Endothelial cell (in vitro differentiated cells): ENCODE results near the gene SF3A1. TPM values are rescaled to one million over a fixed set of nuclear protein-coding genes. Genes with fewer than 3 reads are reported as not detected.

ENCODE experiments used
- DNase-seq: peaks from one replicate; pipeline ENCODE4 v3.0.0; 2021; ENCODE audit warnings: low spot score
- H3K27ac Mint-ChIP-seq: one replicate; pipeline ENCODE4 v1.8.0; 2021; ENCODE audit warnings: mixed read lengths, inconsistent platforms; ENCODE audit not compliant: unreplicated experiment
- H3K27me3 Mint-ChIP-seq: one replicate; pipeline ENCODE4 v1.8.0; 2021; ENCODE audit warnings: mild to moderate bottlenecking, moderate library complexity, mixed read lengths, inconsistent platforms; ENCODE audit not compliant: unreplicated experiment
- H3K36me3 Mint-ChIP-seq: one replicate; pipeline ENCODE4 v1.8.0; 2021; ENCODE audit warnings: mild to moderate bottlenecking, low read depth, mixed read lengths, inconsistent platforms; ENCODE audit not compliant: unreplicated experiment
- H3K4me1 Mint-ChIP-seq: one replicate; pipeline ENCODE4 v1.8.0; 2021; ENCODE audit warnings: mild to moderate bottlenecking, mixed read lengths, inconsistent platforms; ENCODE audit not compliant: unreplicated experiment
- H3K4me3 Mint-ChIP-seq: one replicate; pipeline ENCODE4 v1.8.0; 2021; ENCODE audit warnings: mild to moderate bottlenecking, mixed read lengths, inconsistent platforms; ENCODE audit not compliant: unreplicated experiment
- H3K9me3 Mint-ChIP-seq: one replicate; pipeline ENCODE4 v1.8.0; 2021; ENCODE audit warnings: mixed read lengths, inconsistent platforms; ENCODE audit not compliant: unreplicated experiment
- CTCF ChIP-seq: fragments of 200-600 bp; sonication (generic); IDR thresholded peaks from one replicate; pipeline ENCODE4 v1.5.0; 2021; ENCODE audit warnings: antibody characterized with exemption; ENCODE audit not compliant: unreplicated experiment
- total RNA-seq: library from RNA; stranded (reverse); fragmentation: NEBNext Ultra II Directional; extraction: Animal tissue kit (Norgen Biotek cat#: 25700); gene quantifications from one replicate; pipeline ENCODE4 v1.2.1, GENCODE V29; 2021; ENCODE audit not compliant: unreplicated experiment

SF3A1 gene
- total RNA-seq, 1 donor from 2014 or later: 139 TPM

GRCh38 chr22:30297991-30298701 is 58.5 kb downstream of the SF3A1 start:
- H3K9me3 Mint-ChIP-seq: no peaks in the 10 kb centered on the region
- H3K36me3 Mint-ChIP-seq: peaks cover 19% of the 10 kb centered on the region
- H3K4me3 Mint-ChIP-seq: no peak overlapping the region
- H3K4me1 Mint-ChIP-seq: peaks cover 18% of the 10 kb centered on the region
- H3K27me3 Mint-ChIP-seq: peaks cover 7% of the 10 kb centered on the region
- peak overlapping the region; percentile 24 for H3K27ac Mint-ChIP-seq
- DNase-seq: no peak
- no peak for TF ChIP-seq CTCF

- no peaks in the 10 kb centered on the region for H3K9me3 Mint-ChIP-seq
- no peak overlapping the region for H3K4me3 Mint-ChIP-seq
- H3K27me3 Mint-ChIP-seq: peaks cover 7% of the 10 kb centered on the region
- H3K4me1 Mint-ChIP-seq: peaks cover 14% of the 10 kb centered on the region
- DNase-seq: no peak
- H3K27ac Mint-ChIP-seq: no peak overlapping the region
- no peak for TF ChIP-seq CTCF
- H3K36me3 Mint-ChIP-seq: peaks cover 16% of the 10 kb centered on the region
These were observed 59.3 kb downstream of the SF3A1 start for GRCh38 chr22:30297276-30297990.

- Mint-ChIP-seq H3K9me3 (no peaks in the 10 kb centered on the region), H3K27ac (no peak overlapping the region)
These were observed 59.9 kb downstream of the SF3A1 start for GRCh38 chr22:30296833-30297232.

GRCh38 chr22:30296324-30296723 is 60.4 kb downstream of the SF3A1 start:
- no peak for DNase-seq
- H3K9me3 Mint-ChIP-seq: no peaks in the 10 kb centered on the region
- no peak for TF ChIP-seq CTCF
- H3K27me3 Mint-ChIP-seq: peaks cover 7% of the 10 kb centered on the region
- H3K27ac Mint-ChIP-seq: no peak overlapping the region
- H3K4me3 Mint-ChIP-seq: no peak overlapping the region
- peaks cover 16% of the 10 kb centered on the region for H3K36me3 Mint-ChIP-seq
- H3K4me1 Mint-ChIP-seq: peaks cover 7% of the 10 kb centered on the region

More at GRCh38 chr22:30296833-30297232, 59.9 kb downstream of the SF3A1 start:
- Mint-ChIP-seq H3K4me1 (peaks cover 8% of the 10 kb centered on the region), H3K36me3 (peaks cover 16% of the 10 kb centered on the region), H3K4me3 (no peak overlapping the region), H3K27me3 (peaks cover 7% of the 10 kb centered on the region)
- TF ChIP-seq CTCF: no peak
- DNase-seq: no peak

GRCh38 chr22:30295576-30295975 is 61.1 kb downstream of the SF3A1 start:
- H3K4me3 Mint-ChIP-seq: no peak overlapping the region
- no peak for DNase-seq
- H3K4me1 Mint-ChIP-seq: peaks cover 7% of the 10 kb centered on the region
- no peaks in the 10 kb centered on the region for H3K9me3 Mint-ChIP-seq
- H3K27me3 Mint-ChIP-seq: peaks cover 3% of the 10 kb centered on the region
- TF ChIP-seq CTCF: no peak
- peaks cover 16% of the 10 kb centered on the region for H3K36me3 Mint-ChIP-seq
- H3K27ac Mint-ChIP-seq: no peak overlapping the region
